ENCODE measurements around the gene AKAP7. TPM values are rescaled to one million over a fixed set of nuclear protein-coding genes. Genes with fewer than 3 reads are reported as not detected.

Gene AKAP7
- polyA plus RNA-seq, 2 of the 4 experiments (the other 2 are of a cell fraction), result 2.5 to 3.7 TPM

- FAIRE-seq, result no peak
- no peak overlapping the region for H3K4me3 ChIP-seq
- WGBS (ENCODE audit: missing lambda C conversion rate), result 73% methylated on average over 1 of the region's 1 CpG
- ChIA-PET CTCF (no interaction called here), POLR2A (no interaction called here)
- DNase-seq (ENCODE audit: low read depth in 1 of 2, low spot score in 1 of 2), result no peak
- H3K4me1 ChIP-seq, result no peaks in the 10 kb centered on the region
- no peak for ATAC-seq
- H3K27ac ChIP-seq, result no peak overlapping the region
- no peak for TF ChIP-seq GATA3 (IDR thresholded peaks at IDR 0.05; ENCODE audit: borderline replicate concordance)
- no peak for TF ChIP-seq TP53 (CRISPR knock-in tag; IDR thresholded peaks at IDR 0.05)
- no peak for TF ChIP-seq PBX3 (IDR thresholded peaks at IDR 0.05)
- TF ChIP-seq JUNB (IDR thresholded peaks at IDR 0.05), result no peak
- TF ChIP-seq CBX2 (IDR thresholded peaks at IDR 0.05; ENCODE audit: borderline replicate concordance, low read depth), result no peak
- no peak for TF ChIP-seq BCL3 (IDR thresholded peaks at IDR 0.05)
- no peak for TF ChIP-seq HES2 (IDR thresholded peaks at IDR 0.05)
- TF ChIP-seq HDAC2 (IDR thresholded peaks at IDR 0.05), result no peak
- TF ChIP-seq CTCF (IDR thresholded peaks at IDR 0.05), result no peak
- TF ChIP-seq MAX (IDR thresholded peaks at IDR 0.05), result no peak
- TF ChIP-seq HOXA7 (CRISPR knock-in tag; IDR thresholded peaks at IDR 0.05), result no peak
- TF ChIP-seq CEBPB (IDR thresholded peaks at IDR 0.05), result no peak
- TF ChIP-seq MAFK (IDR thresholded peaks at IDR 0.05; ENCODE audit: partially characterized antibody), result no peak
- no peak for TF ChIP-seq RFX5 (IDR thresholded peaks at IDR 0.05)
- TF ChIP-seq FOSL2 (IDR thresholded peaks at IDR 0.05), result no peak
- TF ChIP-seq FOSL2 (CRISPR knock-in tag; IDR thresholded peaks at IDR 0.05), result no peak
- TF ChIP-seq HOXB5 (CRISPR knock-in tag; IDR thresholded peaks at IDR 0.05), result no peak
- no peak for TF ChIP-seq EP300 (IDR thresholded peaks at IDR 0.05)
- TF ChIP-seq RAD21 (conservative IDR thresholded peaks at IDR 0.05 in 1 of 2, IDR thresholded peaks at IDR 0.05 in 1 of 2), result no peak
- TF ChIP-seq ZNF302 (CRISPR knock-in tag; IDR thresholded peaks at IDR 0.05), result no peak
- TF ChIP-seq CBX8 (IDR thresholded peaks at IDR 0.05), result no peak
- no peaks in the 10 kb centered on the region for H3K9me3 ChIP-seq
- no peak overlapping the region for H3K4me2 ChIP-seq
Observed at GRCh38 chr6:131321589-131321988, 186.3 kb downstream of the AKAP7 start.

- H3K4me2 ChIP-seq, result no peak overlapping the region
- ChIA-PET CTCF (no interaction called here), POLR2A (no interaction called here)
- H3K27ac ChIP-seq, result no peak overlapping the region
- 17% methylated on average over 1 of the region's 1 CpG for WGBS (ENCODE audit: missing lambda C conversion rate)
- ATAC-seq (no peak), FAIRE-seq (no peak), DNase-seq (ENCODE audit: low read depth in 1 of 2, low spot score in 1 of 2) (no peak)
- H3K9me3 ChIP-seq, result no peaks in the 10 kb centered on the region
- no peaks in the 10 kb centered on the region for H3K4me1 ChIP-seq
- H3K4me3 ChIP-seq, result no peak overlapping the region
- no peak for TF ChIP-seq USF2 (IDR thresholded peaks at IDR 0.05)
- no peak for TF ChIP-seq ZC3H11A (IDR thresholded peaks at IDR 0.05)
- no peak for TF ChIP-seq RARB (CRISPR knock-in tag; IDR thresholded peaks at IDR 0.05)
- TF ChIP-seq CTCF (IDR thresholded peaks at IDR 0.05), result no peak
- no peak for TF ChIP-seq ATOH8 (CRISPR knock-in tag; IDR thresholded peaks at IDR 0.05; ENCODE audit: low read depth)
- TF ChIP-seq MAZ (IDR thresholded peaks at IDR 0.05; ENCODE audit: borderline replicate concordance, low read depth, low read length), result no peak
- TF ChIP-seq JUN (IDR thresholded peaks at IDR 0.05), result no peak
- no peak for TF ChIP-seq REST (IDR thresholded peaks at IDR 0.05)
Observed at GRCh38 chr6:131322125-131322524, 186.9 kb downstream of the AKAP7 start.
